ENCODE data around the gene XXYLT1.

Gene XXYLT1

GRCh38 chr3:195271410-195272243, 668 bp upstream of the XXYLT1 start (continued):
- no peak for TF ChIP-seq ZNF148 (tag by site-specific recombination; IDR thresholded peaks at IDR 0.05; ENCODE audit: borderline replicate concordance)
- no peak for TF ChIP-seq ZNF426 (tag by site-specific recombination; IDR thresholded peaks at IDR 0.05)
- TF ChIP-seq INSM2 (tag by site-specific recombination; IDR thresholded peaks at IDR 0.05), result no peak
- no peak for TF ChIP-seq ZNF585B (tag by site-specific recombination; IDR thresholded peaks at IDR 0.05)
- TF ChIP-seq REST (tag by site-specific recombination; IDR thresholded peaks at IDR 0.05), result peak; percentile 27; the same call in 1 of the 2 replicates
- peak; percentile 74 for TF ChIP-seq ZNF654 (tag by site-specific recombination; IDR thresholded peaks at IDR 0.05; ENCODE audit: low read depth)
- no peak for TF ChIP-seq ZNF223 (tag by site-specific recombination; IDR thresholded peaks at IDR 0.05)
- no peak for TF ChIP-seq PRDM4 (tag by site-specific recombination; IDR thresholded peaks at IDR 0.05)
- no peak for TF ChIP-seq ZNF777 (tag by site-specific recombination; IDR thresholded peaks at IDR 0.05; ENCODE audit: borderline replicate concordance)
- TF ChIP-seq ZNF174 (tag by site-specific recombination; IDR thresholded peaks at IDR 0.05), result no peak
- TF ChIP-seq ZNF211 (tag by site-specific recombination; IDR thresholded peaks at IDR 0.05; ENCODE audit: low read depth), result no peak
- TF ChIP-seq ZNF449 (tag by site-specific recombination; IDR thresholded peaks at IDR 0.05), result peak; percentile 28; the same call in 1 of the 2 replicates
- TF ChIP-seq ZNF704 (tag by site-specific recombination; IDR thresholded peaks at IDR 0.05), result no peak
- no peak for TF ChIP-seq ZNF23 (tag by site-specific recombination; IDR thresholded peaks at IDR 0.05; ENCODE audit: borderline replicate concordance)
- TF ChIP-seq ZNF623 (tag by site-specific recombination; IDR thresholded peaks at IDR 0.05), result no peak
- TF ChIP-seq ZNF239 (tag by site-specific recombination; IDR thresholded peaks at IDR 0.05), result no peak
- TF ChIP-seq TSHZ1 (tag by site-specific recombination; IDR thresholded peaks at IDR 0.05; ENCODE audit: borderline replicate concordance), result no peak
- TF ChIP-seq ZNF776 (tag by site-specific recombination; IDR thresholded peaks at IDR 0.05; ENCODE audit: borderline replicate concordance), result no peak
- TF ChIP-seq ZNF529 (tag by site-specific recombination; IDR thresholded peaks at IDR 0.05; ENCODE audit: insufficient replicate concordance), result no peak
- no peak for TF ChIP-seq ZNF626 (tag by site-specific recombination; IDR thresholded peaks at IDR 0.05)
- TF ChIP-seq YY1 (tag by site-specific recombination; IDR thresholded peaks at IDR 0.05), result no peak

All from HEK293 (cell line).